GM10248 (cell line): ENCODE measurements around the gene ARMC7.

Experiments
- CTCF ChIA-PET: fragments of 300-600 bp; sonication (Branson Sonifier 250); formaldehyde crosslinking; extraction: SDS; loops from one replicate; lab custom pipeline; 2021; ENCODE audit warnings: antibody characterized with exemption; lab: Yijun Ruan, JAX
- POLR2A ChIA-PET: fragments of 350-650 bp; sonication (Branson Sonifier 250); formaldehyde crosslinking; extraction: SDS; loops from one replicate; lab custom pipeline; 2020; ENCODE audit warnings: antibody characterized with exemption; lab: Yijun Ruan, JAX
- DNase-seq: peaks from one replicate; pipeline ENCODE4 v3.0.0; 2012; ENCODE audit errors: extremely low spot score
- TF ChIP-seq, protein P1 (sequence below): IDR thresholded peaks from 2 replicates; pipeline ENCODE4 v1.5.1; 2012; ENCODE audit warnings: mild to moderate bottlenecking, low read depth; ENCODE audit errors: extremely low read depth, missing control alignments, control extremely low read depth

ARMC7 gene

DNA sequence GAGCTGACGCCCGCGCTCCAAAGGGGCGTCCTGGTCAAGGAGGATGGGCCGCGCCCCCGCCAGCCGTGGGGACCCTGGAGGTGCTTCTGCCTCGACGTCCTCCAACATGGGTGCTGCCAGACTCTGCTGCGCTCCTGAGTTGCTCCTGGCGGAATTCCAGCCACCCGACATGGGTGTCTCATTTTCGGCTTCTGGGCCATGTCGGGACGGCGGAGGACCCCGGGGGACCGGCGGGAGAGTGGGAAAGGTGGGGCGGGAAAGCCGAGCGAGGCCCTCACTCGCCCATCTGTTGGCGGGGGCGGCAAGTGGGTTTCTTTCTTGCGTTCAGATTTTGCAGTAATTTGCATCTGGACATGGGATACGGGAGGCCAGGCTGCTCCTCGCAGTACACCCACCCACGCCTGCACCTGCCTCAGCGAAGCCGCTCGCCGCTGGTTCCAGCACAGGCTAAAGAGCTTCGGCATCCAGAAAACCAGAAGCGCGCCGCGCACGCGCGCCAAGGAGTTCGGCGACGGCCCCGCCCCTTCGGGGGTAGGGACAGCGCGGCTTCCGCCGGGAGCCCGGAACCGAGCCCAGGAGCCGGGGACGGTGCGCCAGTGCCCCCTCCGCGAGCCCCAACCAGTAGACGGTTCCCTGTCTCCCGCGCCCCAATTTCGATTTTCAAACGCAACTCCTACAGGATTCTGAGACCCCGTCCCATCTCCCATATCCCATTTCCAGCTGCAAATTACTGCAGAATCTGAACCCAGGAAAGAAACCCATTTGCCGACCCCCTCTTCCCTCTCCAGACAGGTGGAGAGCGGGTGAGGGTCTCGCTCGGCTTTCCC lies at the start of gene ARMC7:
TSS of gene ARMC7 (plus strand) at position 563 of the 827 bp plus-strand sequence. CDS start 320 bp downstream, outside the sequence.
- CTCF ChIA-PET, result interaction anchor here (0.7 to 16.9 kb wide), 4 partner anchors 19 to 161 kb away, joined by 3 to 338 read pairs (median 6); partner anchors contain the start of genes MIF4GD and NT5C
- peak; percentile 97 for DNase-seq
- TF ChIP-seq, protein P1, sequence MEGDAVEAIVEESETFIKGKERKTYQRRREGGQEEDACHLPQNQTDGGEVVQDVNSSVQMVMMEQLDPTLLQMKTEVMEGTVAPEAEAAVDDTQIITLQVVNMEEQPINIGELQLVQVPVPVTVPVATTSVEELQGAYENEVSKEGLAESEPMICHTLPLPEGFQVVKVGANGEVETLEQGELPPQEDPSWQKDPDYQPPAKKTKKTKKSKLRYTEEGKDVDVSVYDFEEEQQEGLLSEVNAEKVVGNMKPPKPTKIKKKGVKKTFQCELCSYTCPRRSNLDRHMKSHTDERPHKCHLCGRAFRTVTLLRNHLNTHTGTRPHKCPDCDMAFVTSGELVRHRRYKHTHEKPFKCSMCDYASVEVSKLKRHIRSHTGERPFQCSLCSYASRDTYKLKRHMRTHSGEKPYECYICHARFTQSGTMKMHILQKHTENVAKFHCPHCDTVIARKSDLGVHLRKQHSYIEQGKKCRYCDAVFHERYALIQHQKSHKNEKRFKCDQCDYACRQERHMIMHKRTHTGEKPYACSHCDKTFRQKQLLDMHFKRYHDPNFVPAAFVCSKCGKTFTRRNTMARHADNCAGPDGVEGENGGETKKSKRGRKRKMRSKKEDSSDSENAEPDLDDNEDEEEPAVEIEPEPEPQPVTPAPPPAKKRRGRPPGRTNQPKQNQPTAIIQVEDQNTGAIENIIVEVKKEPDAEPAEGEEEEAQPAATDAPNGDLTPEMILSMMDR, result no peak
- POLR2A ChIA-PET, result interaction anchor here (1.0 to 1.7 kb wide), 3 partner anchors 10 to 45 kb away, joined by 3 to 4 read pairs (median 4); partner anchors contain the start of gene JPT1

DNA sequence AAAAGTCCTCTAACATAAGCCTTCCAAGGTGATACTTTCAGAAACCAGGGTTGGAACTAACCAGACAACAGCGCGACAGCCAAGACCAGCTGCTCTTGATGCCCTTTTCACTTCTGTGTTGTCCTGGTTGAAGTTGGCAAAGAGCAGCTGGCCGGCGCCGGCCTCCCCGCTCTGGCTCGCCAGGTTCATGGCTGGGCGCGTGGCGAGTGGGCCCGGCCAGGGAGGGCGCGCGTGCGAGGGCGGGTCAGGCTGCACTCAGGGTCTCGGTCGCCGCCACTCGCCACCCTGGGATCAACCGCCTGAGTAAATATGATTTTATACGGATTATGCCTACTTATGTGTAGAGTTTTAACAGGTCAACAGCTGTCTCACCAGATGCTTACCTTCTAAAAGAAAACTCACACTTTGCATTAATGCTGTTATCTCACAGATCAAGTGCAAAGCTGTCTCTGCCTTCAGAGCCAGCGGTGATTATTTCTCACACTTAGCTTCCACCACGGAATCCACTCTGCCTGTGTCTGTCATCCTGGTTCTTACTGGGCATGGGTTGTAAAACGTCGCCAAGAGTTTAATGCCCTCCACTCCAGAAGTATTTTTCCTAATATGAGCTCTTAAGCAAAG lies 49.2 kb upstream of the ARMC7 start:
- POLR2A ChIA-PET, result no interaction called here
- TF ChIP-seq, protein P1, result no peak
- DNase-seq, result no peak
- CTCF ChIA-PET, result interaction anchor here (1.1 to 5.6 kb wide), 11 partner anchors 9 to 210 kb away, joined by 4 to 30 read pairs (median 9); partner anchors contain the start of genes MIF4GD, NT5C and SLC16A5

DNA sequence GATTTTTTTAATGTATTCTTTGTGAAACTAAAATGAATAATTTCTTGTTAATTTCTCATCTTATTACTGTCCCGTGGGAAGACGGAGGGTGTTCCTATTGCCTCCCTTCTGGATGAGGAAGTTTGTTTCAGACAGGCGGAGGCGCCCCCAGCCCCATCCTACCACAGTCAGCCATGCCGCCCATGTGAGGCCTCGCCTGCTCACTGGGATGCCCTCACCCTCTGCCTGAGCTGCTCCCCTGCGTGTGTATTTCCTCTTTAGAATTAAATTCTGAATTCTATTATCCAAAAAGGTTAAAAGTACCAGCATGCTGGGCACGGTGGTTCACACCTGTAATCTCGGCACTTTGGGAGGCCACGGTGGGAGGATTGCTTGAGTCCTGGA lies 48.7 kb upstream of the ARMC7 start:
- TF ChIP-seq, protein P1, result no peak
- CTCF ChIA-PET, result interaction anchor here (1.0 to 5.6 kb wide), 11 partner anchors 9 to 210 kb away, joined by 3 to 30 read pairs (median 9); partner anchors contain the start of genes MIF4GD and NT5C
- POLR2A ChIA-PET, result no interaction called here
- DNase-seq, result no peak

DNA sequence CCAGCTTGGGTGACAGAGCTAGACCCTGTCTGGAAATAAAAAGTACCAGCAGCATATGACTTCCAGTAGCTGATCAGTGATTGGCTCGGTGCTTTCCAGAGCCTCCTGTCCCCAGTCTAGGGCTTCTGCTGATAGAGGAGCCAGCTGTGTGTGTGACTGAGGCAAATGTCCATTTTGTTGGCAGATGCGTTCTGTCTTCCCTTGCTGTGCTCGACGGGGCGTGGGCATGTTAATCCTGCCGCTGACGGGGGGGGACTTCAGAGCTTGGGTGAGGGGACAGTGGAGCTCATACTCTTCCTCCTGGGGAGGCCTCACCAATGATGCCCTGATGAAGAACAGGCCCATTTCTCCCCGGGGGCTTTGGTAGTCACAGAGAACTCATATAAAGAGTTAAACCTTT lies 48.2 kb upstream of the ARMC7 start:
- ChIA-PET CTCF (interaction anchor here (1.0 to 5.6 kb wide), 10 partner anchors 8 to 209 kb away, joined by 3 to 30 read pairs (median 8); partner anchors contain the start of genes MIF4GD and NT5C), POLR2A (interaction anchor here (1.2 kb wide), 1 partner anchor 27 kb away, joined by 3 read pairs; no protein-coding TSS in a partner anchor)
- TF ChIP-seq, protein P1, result no peak
- no peak for DNase-seq

DNA sequence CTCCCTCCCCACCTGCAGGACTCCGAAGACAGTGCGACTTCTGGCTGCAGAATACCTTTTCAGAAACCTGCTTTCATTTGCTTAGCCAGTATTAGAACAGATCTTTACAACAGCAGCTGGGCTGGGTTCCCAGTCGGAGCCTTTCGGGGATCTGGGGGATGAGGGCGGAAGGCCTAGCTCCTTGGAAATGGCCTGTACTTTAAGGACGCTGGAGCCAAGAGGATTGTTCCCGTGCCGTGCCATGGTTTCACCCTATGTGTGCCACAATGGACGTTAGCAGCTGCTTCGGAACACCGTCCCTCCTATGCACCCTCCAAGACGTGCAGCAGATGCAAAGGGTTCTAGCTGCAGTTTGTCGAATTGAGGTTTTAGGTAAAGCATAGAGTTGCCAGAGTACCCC lies 46.6 kb upstream of the ARMC7 start:
- POLR2A ChIA-PET, result interaction anchor here (1.1 kb wide), 1 partner anchor 15 kb away, joined by 3 read pairs; no protein-coding TSS in a partner anchor

More for the DNA sequence above, 46.6 kb upstream of the ARMC7 start:
- CTCF ChIA-PET, result interaction anchor here (0.9 to 5.6 kb wide), 7 partner anchors 10 to 138 kb away, joined by 3 to 30 read pairs (median 4); partner anchors contain the start of gene NT5C
- TF ChIP-seq, protein P1, result no peak
- no peak for DNase-seq
